ENCODE measurements around the gene FOXP4. TPM values are rescaled to one million over a fixed set of nuclear protein-coding genes. Genes with fewer than 3 reads are reported as not detected.

FOXP4 gene
- total RNA-seq, 2 experiments from 2014 or later = 19.5 to 21.6 TPM

GRCh38 chr6:41505122-41506049 is 40.8 kb upstream of the FOXP4 start:
- Mint-ChIP-seq H3K9me3 (no peaks in the 10 kb centered on the region), H3K27ac (no peak overlapping the region), H3K4me3 (no peak overlapping the region), H3K36me3 (no peaks in the 10 kb centered on the region), H3K27me3 (peaks cover 53% of the 10 kb centered on the region), H3K4me1 (ENCODE audit: low read depth) (peaks cover 18% of the 10 kb centered on the region)
- CTCF ChIA-PET = no interaction called here
- intact Hi-C loops (cut with micrococcal nuclease) = no loop called here
- DNase-seq = peak; percentile 29
- POLR2A ChIA-PET = no interaction called here

DNA sequence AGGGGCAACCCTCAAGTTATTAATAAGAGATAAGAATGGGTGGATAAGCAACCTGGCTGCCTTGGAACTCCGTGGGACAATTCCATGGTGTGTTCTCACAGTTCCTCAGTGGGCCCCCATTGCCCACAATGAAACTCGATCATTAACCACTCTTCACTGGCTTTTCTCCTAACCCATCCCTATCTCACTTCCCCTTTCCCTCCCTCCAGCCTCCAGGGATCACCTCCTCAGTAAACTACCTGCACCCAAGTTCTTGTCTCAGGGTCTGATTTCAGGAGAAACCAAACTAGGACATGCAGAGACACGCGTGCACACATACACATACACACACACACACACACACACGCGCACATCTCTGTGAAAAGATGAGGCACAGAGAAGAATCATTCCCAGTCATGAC is 37.7 kb upstream of the FOXP4 start:
- no peak for DNase-seq
- ChIA-PET POLR2A (no interaction called here), CTCF (no interaction called here)
- Mint-ChIP-seq H3K4me1 (ENCODE audit: low read depth) (peaks cover 12% of the 10 kb centered on the region), H3K27ac (no peak overlapping the region), H3K4me3 (no peak overlapping the region), H3K36me3 (no peaks in the 10 kb centered on the region), H3K27me3 (peaks cover 37% of the 10 kb centered on the region), H3K9me3 (no peaks in the 10 kb centered on the region)
- intact Hi-C loops (cut with micrococcal nuclease) = no loop called here

GRCh38 chr6:41509580-41509979 is 36.6 kb upstream of the FOXP4 start:
- no peak overlapping the region for H3K27ac Mint-ChIP-seq
- intact Hi-C loops (cut with micrococcal nuclease) = no loop called here

GRCh38 chr6:41511443-41512060 is 34.6 kb upstream of the FOXP4 start:
- peaks cover 17% of the 10 kb centered on the region for H3K27me3 Mint-ChIP-seq
- H3K27ac Mint-ChIP-seq = no peak overlapping the region
- POLR2A ChIA-PET = no interaction called here
- CTCF ChIA-PET = no interaction called here
- DNase-seq = no peak
- no peak overlapping the region for H3K4me3 Mint-ChIP-seq
- no peaks in the 10 kb centered on the region for H3K4me1 Mint-ChIP-seq (ENCODE audit: low read depth)
- intact Hi-C loops (cut with micrococcal nuclease) = no loop called here
- no peaks in the 10 kb centered on the region for H3K9me3 Mint-ChIP-seq
- no peaks in the 10 kb centered on the region for H3K36me3 Mint-ChIP-seq

More at GRCh38 chr6:41509580-41509979, 36.6 kb upstream of the FOXP4 start:
- Mint-ChIP-seq H3K27me3 (peaks cover 32% of the 10 kb centered on the region), H3K36me3 (no peaks in the 10 kb centered on the region), H3K4me1 (ENCODE audit: low read depth) (peaks cover 7% of the 10 kb centered on the region), H3K9me3 (no peaks in the 10 kb centered on the region), H3K4me3 (no peak overlapping the region)
- CTCF ChIA-PET = no interaction called here
- DNase-seq = no peak
- POLR2A ChIA-PET = no interaction called here

- H3K27me3 Mint-ChIP-seq = peaks cover 12% of the 10 kb centered on the region
- no peaks in the 10 kb centered on the region for H3K4me1 Mint-ChIP-seq (ENCODE audit: low read depth)
Measured at GRCh38 chr6:41512146-41512701, 34.0 kb upstream of the FOXP4 start.

DNA sequence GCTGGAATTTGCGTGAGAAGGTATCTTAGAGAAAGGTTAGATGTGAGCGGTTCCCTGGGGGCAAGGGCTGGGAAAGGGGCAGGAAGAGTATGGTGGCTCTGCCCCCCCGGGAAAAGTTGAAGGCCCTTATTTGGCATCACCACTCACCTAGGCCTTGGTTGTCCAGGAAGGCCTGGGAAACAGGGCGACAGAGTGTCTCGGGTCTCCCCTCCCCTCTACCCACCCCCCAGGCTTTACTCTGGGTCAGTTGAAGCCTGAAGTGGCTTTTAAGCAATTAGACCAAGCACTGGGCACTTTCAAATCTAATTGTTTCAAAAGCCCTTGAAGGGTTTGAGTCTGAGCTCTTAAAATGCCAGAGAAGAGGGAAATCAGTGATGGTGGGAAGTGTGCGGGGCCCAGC is 30.2 kb upstream of the FOXP4 start:
- Mint-ChIP-seq H3K27me3 (no peaks in the 10 kb centered on the region), H3K36me3 (no peaks in the 10 kb centered on the region), H3K27ac (no peak overlapping the region), H3K4me1 (ENCODE audit: low read depth) (no peaks in the 10 kb centered on the region), H3K9me3 (no peaks in the 10 kb centered on the region), H3K4me3 (no peak overlapping the region)
- CTCF ChIA-PET = interaction anchor here (0.9 kb wide), 1 partner anchor 15 kb away, joined by 3 read pairs; no protein-coding TSS in a partner anchor
- no peak for DNase-seq
- POLR2A ChIA-PET = interaction anchor here (1.1 kb wide), 1 partner anchor 14 kb away, joined by 3 read pairs; no protein-coding TSS in a partner anchor
- intact Hi-C loops (cut with micrococcal nuclease) = no loop called here

More at GRCh38 chr6:41512146-41512701, 34.0 kb upstream of the FOXP4 start:
- DNase-seq = no peak
- Mint-ChIP-seq H3K36me3 (no peaks in the 10 kb centered on the region), H3K4me3 (no peak overlapping the region), H3K27ac (no peak overlapping the region), H3K9me3 (no peaks in the 10 kb centered on the region)
- ChIA-PET POLR2A (no interaction called here), CTCF (no interaction called here)
- intact Hi-C loops (cut with micrococcal nuclease) = no loop called here

DNA sequence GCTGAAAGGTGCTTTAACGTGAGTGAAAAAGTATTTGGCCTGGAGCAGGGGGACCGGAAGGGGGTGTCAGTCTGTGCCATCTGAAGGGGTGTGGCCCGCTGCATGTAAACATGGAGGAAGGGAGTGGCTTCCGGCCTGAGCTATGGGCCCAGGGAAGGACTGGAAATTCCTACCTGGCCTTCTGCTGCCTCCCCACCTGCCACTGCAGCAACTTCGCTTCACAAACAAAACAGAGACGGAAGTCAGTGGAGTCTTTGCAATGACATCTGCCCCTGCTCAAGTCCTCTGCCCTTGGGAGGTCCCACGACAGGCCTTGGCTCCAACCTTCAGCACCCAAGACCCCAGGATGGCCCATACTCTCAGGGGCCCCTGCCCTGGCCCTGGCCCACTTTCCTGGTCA is 28.1 kb upstream of the FOXP4 start:
- Mint-ChIP-seq H3K4me3 (no peak overlapping the region), H3K36me3 (no peaks in the 10 kb centered on the region), H3K27ac (no peak overlapping the region), H3K27me3 (peaks cover 9% of the 10 kb centered on the region), H3K4me1 (ENCODE audit: low read depth) (no peaks in the 10 kb centered on the region), H3K9me3 (no peaks in the 10 kb centered on the region)
- intact Hi-C loops (cut with micrococcal nuclease) = no loop called here
- DNase-seq = no peak
- ChIA-PET POLR2A (no interaction called here), CTCF (interaction anchor here (1.2 kb wide), 1 partner anchor 54 kb away, joined by 3 read pairs; no protein-coding TSS in a partner anchor)

GRCh38 chr6:41519305-41519744 is 26.9 kb upstream of the FOXP4 start:
- intact Hi-C loops (cut with micrococcal nuclease) = no loop called here
- Mint-ChIP-seq H3K36me3 (no peaks in the 10 kb centered on the region), H3K9me3 (no peaks in the 10 kb centered on the region), H3K4me1 (ENCODE audit: low read depth) (no peaks in the 10 kb centered on the region), H3K27me3 (peaks cover 14% of the 10 kb centered on the region), H3K27ac (no peak overlapping the region), H3K4me3 (no peak overlapping the region)
- ChIA-PET POLR2A (no interaction called here), CTCF (no interaction called here)
- no peak for DNase-seq

DNA sequence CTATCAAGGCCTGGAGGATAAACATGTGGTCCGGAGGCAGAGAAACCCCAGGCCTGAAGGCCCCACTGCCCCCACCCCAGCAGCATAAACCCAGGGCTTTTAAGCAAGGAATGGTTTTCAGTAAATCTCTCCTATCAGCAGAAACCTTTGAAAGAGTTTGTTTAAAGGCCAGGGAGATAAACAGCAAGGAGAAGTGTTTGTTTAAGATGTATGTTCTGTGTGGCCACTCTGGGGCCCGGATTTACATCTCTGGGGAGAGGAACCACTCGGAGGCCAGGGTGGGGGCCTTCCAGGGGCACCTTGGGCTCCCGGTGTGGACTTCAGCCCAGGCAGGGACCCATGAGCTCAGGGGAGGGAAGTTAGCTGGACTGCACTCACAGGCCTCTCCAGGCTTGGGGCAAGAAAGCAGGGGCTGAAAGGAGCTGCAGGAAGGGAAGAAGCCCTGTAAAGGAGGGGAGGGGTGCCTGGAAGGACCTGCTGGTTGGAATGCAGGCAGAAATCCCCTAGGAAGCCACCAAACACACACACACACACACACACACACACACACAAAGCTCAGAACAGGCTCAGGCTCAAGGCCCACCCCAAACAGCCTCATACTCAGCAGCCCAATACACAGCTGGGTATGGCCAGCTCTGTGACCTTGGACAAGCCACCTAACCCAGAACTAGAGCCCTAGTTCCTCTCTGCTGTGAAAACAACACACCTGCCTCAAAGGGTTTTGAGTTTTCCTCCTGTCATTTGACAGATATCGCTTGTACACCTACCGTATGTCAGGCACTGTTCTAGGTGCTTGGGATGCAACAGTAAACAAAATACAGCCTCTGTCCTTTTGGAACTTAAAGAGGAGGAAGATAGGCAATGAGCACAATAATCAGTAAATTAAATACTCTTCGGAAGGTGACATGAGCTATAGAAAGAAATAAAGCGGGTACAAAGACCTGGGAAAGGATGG is 26.2 kb upstream of the FOXP4 start:
- Mint-ChIP-seq H3K4me1 (ENCODE audit: low read depth) (no peaks in the 10 kb centered on the region), H3K9me3 (no peaks in the 10 kb centered on the region), H3K4me3 (no peak overlapping the region), H3K36me3 (no peaks in the 10 kb centered on the region), H3K27me3 (peaks cover 14% of the 10 kb centered on the region), H3K27ac (no peak overlapping the region)
- ChIA-PET POLR2A (no interaction called here), CTCF (interaction anchor here (0.8 to 1.2 kb wide), 2 partner anchors 163 to 200 kb away, joined by 3 read pairs; no protein-coding TSS in a partner anchor)
- no peak for DNase-seq
- intact Hi-C loops (cut with micrococcal nuclease) = no loop called here

- ChIA-PET POLR2A (no interaction called here), CTCF (interaction anchor here (0.7 kb wide), 1 partner anchor 61 kb away, joined by 3 read pairs; no protein-coding TSS in a partner anchor)
- intact Hi-C loops (cut with micrococcal nuclease) = no loop called here
- DNase-seq = no peak
- H3K4me3 Mint-ChIP-seq = no peak overlapping the region
- H3K27me3 Mint-ChIP-seq = peaks cover 16% of the 10 kb centered on the region
- H3K9me3 Mint-ChIP-seq = no peaks in the 10 kb centered on the region
- no peaks in the 10 kb centered on the region for H3K4me1 Mint-ChIP-seq (ENCODE audit: low read depth)
- H3K36me3 Mint-ChIP-seq = no peaks in the 10 kb centered on the region
- H3K27ac Mint-ChIP-seq = no peak overlapping the region
Measured at GRCh38 chr6:41522780-41523548, 23.2 kb upstream of the FOXP4 start.

GRCh38 chr6:41523915-41524633 is 22.1 kb upstream of the FOXP4 start:
- H3K9me3 Mint-ChIP-seq = no peaks in the 10 kb centered on the region
- no peak for DNase-seq
- no peaks in the 10 kb centered on the region for H3K4me1 Mint-ChIP-seq (ENCODE audit: low read depth)
- H3K27me3 Mint-ChIP-seq = peaks cover 16% of the 10 kb centered on the region
- CTCF ChIA-PET = no interaction called here
- intact Hi-C loops (cut with micrococcal nuclease) = no loop called here
- H3K27ac Mint-ChIP-seq = no peak overlapping the region
- no peak overlapping the region for H3K4me3 Mint-ChIP-seq
- POLR2A ChIA-PET = no interaction called here
- H3K36me3 Mint-ChIP-seq = no peaks in the 10 kb centered on the region

All from activated CD4-positive, alpha-beta memory T cell treated with anti-CD3 and anti-CD28 coated beads for 36 hours (primary cell).